GM23338 (cell line): Measurements from ENCODE around the gene PIK3C3. TPM values are rescaled to one million over a fixed set of nuclear protein-coding genes. Genes with fewer than 3 reads are reported as not detected.

Source experiments
- ATAC-seq: fragments of 200-7000 bp; cut with Tn5 transposase; 3 replicates; pipeline ENCODE4 v1.9.1; 2020
- DNase-seq: peaks from one replicate; pipeline ENCODE4 v3.0.0-alpha.2; 2015; ENCODE audit warnings: low spot score
- H2AFZ ChIP-seq: fragments of 200-600 bp; sonication (generic); 2 replicates; pipeline ENCODE4 v1.8.0; 2016; ENCODE audit warnings: antibody characterized with exemption, mild to moderate bottlenecking, moderate library complexity
- H3F3A ChIP-seq: fragments of 200-600 bp; sonication (generic); replicated peaks from 2 replicates; pipeline ENCODE4 v1.8.0; 2017; ENCODE audit warnings: antibody characterized with exemption, mixed run types, low read depth
- H3K27ac ChIP-seq: fragments of 200-600 bp; sonication (generic); 2 replicates; pipeline ENCODE4 v1.6.1; 2016; ENCODE audit warnings: low read depth
- H3K27me3 ChIP-seq: fragments of 200-600 bp; sonication (generic); 2 replicates; pipeline ENCODE4 v1.8.0; 2016; ENCODE audit warnings: mild to moderate bottlenecking, mixed run types, moderate library complexity; ENCODE audit not compliant: insufficient read depth
- H3K36me3 ChIP-seq: fragments of 200-600 bp; sonication (generic); 2 replicates; pipeline ENCODE4 v1.8.0; 2016; ENCODE audit warnings: mild to moderate bottlenecking; ENCODE audit not compliant: insufficient read depth
- H3K4me1 ChIP-seq: fragments of 200-600 bp; sonication (generic); 2 replicates; pipeline ENCODE4 v1.8.0; 2016; ENCODE audit warnings: mild to moderate bottlenecking, moderate library complexity; ENCODE audit not compliant: insufficient read depth
- H3K4me2 ChIP-seq: fragments of 200-600 bp; sonication (generic); 2 replicates; pipeline ENCODE4 v1.7.1; 2017; ENCODE audit warnings: mixed run types
- H3K4me3 ChIP-seq: fragments of 200-600 bp; sonication (generic); 2 replicates; pipeline ENCODE4 v1.6.1; 2016; ENCODE audit warnings: mixed run types
- H3K79me2 ChIP-seq: fragments of 200-600 bp; sonication (generic); replicated peaks from 2 replicates; pipeline ENCODE4 v1.8.0; 2017; ENCODE audit warnings: mild to moderate bottlenecking; ENCODE audit not compliant: insufficient read depth
- H3K9me2 ChIP-seq: fragments of 200-600 bp; sonication (generic); 2 replicates; pipeline ENCODE4 v1.8.0; 2017; ENCODE audit not compliant: insufficient read depth
- H4K20me1 ChIP-seq: fragments of 200-600 bp; sonication (generic); replicated peaks from 2 replicates; pipeline ENCODE4 v1.8.0; 2017; ENCODE audit warnings: mild to moderate bottlenecking; ENCODE audit not compliant: insufficient read depth
- H3K27ac Mint-ChIP-seq: 2 replicates; pipeline ENCODE4 v1.8.0; 2020; ENCODE audit warnings: inconsistent platforms, mild to moderate bottlenecking, moderate library complexity, mixed read lengths
- H3K27me3 Mint-ChIP-seq: 3 replicates; pipeline ENCODE4 v1.8.0; 2022; ENCODE audit warnings: low read depth, mild to moderate bottlenecking, moderate library complexity, mixed read lengths, inconsistent platforms; ENCODE audit not compliant: insufficient read depth, poor library complexity
- H3K36me3 Mint-ChIP-seq: 3 replicates; pipeline ENCODE4 v1.8.0; 2021; ENCODE audit warnings: low read depth, mild to moderate bottlenecking, inconsistent platforms, moderate library complexity, mixed read lengths
- H3K4me1 Mint-ChIP-seq: 3 replicates; pipeline ENCODE4 v1.8.0; 2020; ENCODE audit warnings: mild to moderate bottlenecking, inconsistent platforms, mixed read lengths
- H3K4me3 Mint-ChIP-seq: 3 replicates; pipeline ENCODE4 v1.8.0; 2021; ENCODE audit warnings: moderate library complexity, mild to moderate bottlenecking, inconsistent platforms, mixed read lengths
- H3K9me3 Mint-ChIP-seq: 3 replicates; pipeline ENCODE4 v1.8.0; 2020; ENCODE audit warnings: moderate library complexity, mild to moderate bottlenecking, inconsistent platforms, mixed read lengths
- CREB1 ChIP-seq: fragments of 250-450 bp; sonication (Bioruptor Pico); IDR thresholded peaks from 2 replicates; pipeline ENCODE4 v1.5.0; 2020; ENCODE audit warnings: low read depth, mild to moderate bottlenecking, moderate library complexity
- EZH2 ChIP-seq: fragments of 200-600 bp; sonication (generic); IDR thresholded peaks from one replicate; pipeline ENCODE4 v1.8.0; 2017; ENCODE audit warnings: antibody characterized with exemption, mild to moderate bottlenecking, low read depth; ENCODE audit not compliant: unreplicated experiment
- EZH2phosphoT487 ChIP-seq: fragments of 200-600 bp; sonication (generic); IDR thresholded peaks from one replicate; pipeline ENCODE4 v1.8.1; 2018; ENCODE audit warnings: antibody characterized with exemption; ENCODE audit not compliant: unreplicated experiment
- JUNB ChIP-seq: IDR thresholded peaks from one replicate; pipeline ENCODE4 v1.6.1; 2016; ENCODE audit warnings: antibody characterized with exemption; ENCODE audit not compliant: unreplicated experiment
- NANOG ChIP-seq: IDR thresholded peaks from 2 replicates; pipeline ENCODE4 v1.6.1; 2016; ENCODE audit warnings: antibody characterized with exemption, borderline replicate concordance
- POLR2AphosphoS5 ChIP-seq: IDR thresholded peaks from 2 replicates; pipeline ENCODE4 v1.6.1; 2016; ENCODE audit warnings: antibody characterized with exemption, low read depth
- ZNF114 ChIP-seq: fragments of 250-450 bp; sonication (Bioruptor Pico); IDR thresholded peaks from 2 replicates; pipeline ENCODE4 v1.5.0; 2020; ENCODE audit warnings: mild to moderate bottlenecking, moderate library complexity
- ZNF331 ChIP-seq: fragments of 250-450 bp; sonication (Bioruptor Pico); IDR thresholded peaks from 2 replicates; pipeline ENCODE4 v1.5.0; 2020; ENCODE audit warnings: low read depth, mild to moderate bottlenecking, moderate library complexity
- polyA plus RNA-seq: library from polyadenylated mRNA; unstranded; fragments of >200 nt; fragmentation: Nextera tagmentation; extraction: Ambion mirVana; gene quantifications from 2 replicates; pipeline ENCODE4 v1.2.1, GENCODE V29; 2016
- total RNA-seq: library from RNA; depleted of rRNA; stranded (reverse); fragments of >200 nt; shearing (Covaris generic); gene quantifications from 2 replicates; pipeline ENCODE4 v1.2.3, GENCODE V29; 2014
- TF ChIP-seq, protein P1 (sequence below): IDR thresholded peaks from one replicate; pipeline ENCODE4 v1.6.1; 2018; ENCODE audit warnings: antibody characterized with exemption; ENCODE audit not compliant: unreplicated experiment

Gene PIK3C3
- total and polyA plus RNA-seq, 2 experiments from 2014 or later = 25.9 to 35.4 TPM

DNA sequence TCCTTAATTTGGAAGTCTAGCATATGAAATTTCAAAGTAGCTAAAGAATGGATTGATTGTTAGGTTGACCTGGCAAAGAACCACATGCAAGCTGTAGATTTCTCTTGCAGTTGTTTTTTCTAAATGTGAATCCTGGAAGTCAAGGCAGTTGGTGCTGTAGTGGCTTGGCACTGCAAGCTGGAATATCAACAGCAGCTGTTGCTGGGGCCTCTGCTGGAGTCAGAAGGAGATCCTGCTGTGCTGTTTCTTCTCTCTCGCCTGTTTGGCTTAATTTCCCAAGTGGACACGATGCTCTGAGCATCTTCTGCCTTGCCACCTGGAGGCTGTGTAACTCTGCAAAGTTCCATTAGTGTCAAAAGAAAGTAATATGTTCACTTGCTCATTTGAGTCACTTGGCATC is 12.6 kb downstream of the PIK3C3 start:
- H3K27ac Mint-ChIP-seq = no peak overlapping the region
- no peaks in the 10 kb centered on the region for H3F3A ChIP-seq
- TF ChIP-seq EZH2phosphoT487 = no peak
- no peak for TF ChIP-seq ZNF331
- peaks cover 14% of the 10 kb centered on the region; the same call in 1 of the 2 replicates for H3K36me3 ChIP-seq
- no peaks in the 10 kb centered on the region for H3K27me3 ChIP-seq
- H3K4me1 Mint-ChIP-seq = no peaks in the 10 kb centered on the region
- H3K4me3 ChIP-seq = no peak overlapping the region
- no peak overlapping the region for H3K4me2 ChIP-seq
- H4K20me1 ChIP-seq = peaks cover 11% of the 10 kb centered on the region; the same call in 1 of the 2 replicates
- no peak overlapping the region for H3K27ac ChIP-seq
- DNase-seq (no peak), ATAC-seq (no peak)
- no peak overlapping the region for H3K4me3 Mint-ChIP-seq
- peaks cover 42% of the 10 kb centered on the region for H3K79me2 ChIP-seq
- H3K9me3 Mint-ChIP-seq = no peaks in the 10 kb centered on the region
- H3K36me3 Mint-ChIP-seq = peaks cover 16% of the 10 kb centered on the region
- no peak overlapping the region for H2AFZ ChIP-seq
- H3K27me3 Mint-ChIP-seq = no peaks in the 10 kb centered on the region
- no peaks in the 10 kb centered on the region for H3K9me2 ChIP-seq
- no peaks in the 10 kb centered on the region for H3K4me1 ChIP-seq

DNA sequence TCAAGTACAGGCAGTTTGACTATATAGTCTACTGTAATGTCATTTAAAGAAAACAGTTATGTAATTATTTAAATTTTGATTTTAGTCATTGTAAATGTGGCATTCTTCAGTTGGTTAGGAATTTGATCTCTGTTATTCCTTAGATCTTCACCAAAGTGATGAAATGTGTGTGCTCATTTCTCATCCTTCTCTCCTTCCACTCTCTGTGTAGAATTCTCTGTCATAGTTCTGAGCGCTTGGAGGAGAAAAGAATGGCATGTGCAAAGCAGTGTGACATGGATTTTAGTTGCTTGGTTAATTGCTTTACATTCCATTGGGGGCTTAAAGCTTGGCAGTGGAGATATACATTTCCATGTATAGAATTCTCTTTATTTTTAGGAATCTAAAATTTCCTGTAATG is 14.8 kb downstream of the PIK3C3 start:
- no peak for ATAC-seq

DNA sequence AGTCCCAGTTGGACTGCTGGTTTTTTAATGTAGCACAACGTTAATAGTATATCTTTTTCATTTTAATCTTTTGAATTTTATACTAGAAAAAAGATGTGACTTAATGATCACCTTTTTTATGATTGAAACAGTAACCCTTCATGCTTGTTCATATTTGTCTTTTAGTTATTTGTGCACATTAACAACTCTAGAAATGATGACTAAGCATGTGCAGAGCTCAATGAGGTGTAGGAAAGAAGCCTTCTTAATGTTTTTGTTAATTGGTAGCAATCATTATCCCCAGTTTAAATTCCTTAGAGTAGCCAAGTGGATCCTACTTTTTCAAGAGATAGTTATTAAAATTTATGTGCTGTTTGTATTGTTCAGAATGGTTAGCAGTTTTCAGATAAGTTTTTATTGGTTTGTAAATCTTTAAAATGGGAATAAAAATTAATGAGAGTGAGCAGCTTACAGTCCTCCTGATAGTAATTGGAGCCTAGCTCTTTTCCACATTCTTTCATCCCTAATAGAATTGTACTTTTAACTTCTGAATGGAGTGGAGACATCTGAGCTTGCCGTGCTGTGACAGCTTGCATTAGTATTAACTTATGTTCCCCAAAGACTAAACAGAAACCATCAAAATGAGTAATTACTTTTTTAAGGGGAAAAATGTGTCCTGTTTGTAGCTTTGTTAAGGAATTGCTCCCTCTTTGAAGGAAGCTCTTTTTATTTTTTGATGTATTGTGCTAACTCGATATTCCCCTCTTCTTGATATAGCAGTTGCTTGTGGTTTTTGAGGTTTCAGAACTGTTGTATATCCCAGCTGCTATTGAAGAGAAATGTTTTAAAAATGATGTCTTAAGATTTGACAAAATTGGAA is 17.3 kb downstream of the PIK3C3 start:
- Histone ChIP-seq H3K9me2 (no peaks in the 10 kb centered on the region), H2AFZ (no peak overlapping the region), H3K79me2 (peaks cover 14% of the 10 kb centered on the region; the same call in 1 of the 2 replicates), H3F3A (no peaks in the 10 kb centered on the region), H3K4me3 (no peak overlapping the region), H3K27me3 (no peaks in the 10 kb centered on the region), H3K27ac (no peak overlapping the region), H3K36me3 (peaks cover 9% of the 10 kb centered on the region; the same call in 1 of the 2 replicates), H3K4me1 (no peaks in the 10 kb centered on the region), H3K4me2 (no peak overlapping the region), H4K20me1 (no peaks in the 10 kb centered on the region)
- no peak overlapping the region for H3K27ac Mint-ChIP-seq
- no peaks in the 10 kb centered on the region for H3K27me3 Mint-ChIP-seq
- DNase-seq (no peak), ATAC-seq (no peak)
- H3K36me3 Mint-ChIP-seq = peaks cover 12% of the 10 kb centered on the region
- no peaks in the 10 kb centered on the region for H3K9me3 Mint-ChIP-seq
- no peaks in the 10 kb centered on the region for H3K4me1 Mint-ChIP-seq
- no peak overlapping the region for H3K4me3 Mint-ChIP-seq
- TF ChIP-seq ZNF114 (CRISPR knock-in tag) = no peak
- TF ChIP-seq, protein P1, sequence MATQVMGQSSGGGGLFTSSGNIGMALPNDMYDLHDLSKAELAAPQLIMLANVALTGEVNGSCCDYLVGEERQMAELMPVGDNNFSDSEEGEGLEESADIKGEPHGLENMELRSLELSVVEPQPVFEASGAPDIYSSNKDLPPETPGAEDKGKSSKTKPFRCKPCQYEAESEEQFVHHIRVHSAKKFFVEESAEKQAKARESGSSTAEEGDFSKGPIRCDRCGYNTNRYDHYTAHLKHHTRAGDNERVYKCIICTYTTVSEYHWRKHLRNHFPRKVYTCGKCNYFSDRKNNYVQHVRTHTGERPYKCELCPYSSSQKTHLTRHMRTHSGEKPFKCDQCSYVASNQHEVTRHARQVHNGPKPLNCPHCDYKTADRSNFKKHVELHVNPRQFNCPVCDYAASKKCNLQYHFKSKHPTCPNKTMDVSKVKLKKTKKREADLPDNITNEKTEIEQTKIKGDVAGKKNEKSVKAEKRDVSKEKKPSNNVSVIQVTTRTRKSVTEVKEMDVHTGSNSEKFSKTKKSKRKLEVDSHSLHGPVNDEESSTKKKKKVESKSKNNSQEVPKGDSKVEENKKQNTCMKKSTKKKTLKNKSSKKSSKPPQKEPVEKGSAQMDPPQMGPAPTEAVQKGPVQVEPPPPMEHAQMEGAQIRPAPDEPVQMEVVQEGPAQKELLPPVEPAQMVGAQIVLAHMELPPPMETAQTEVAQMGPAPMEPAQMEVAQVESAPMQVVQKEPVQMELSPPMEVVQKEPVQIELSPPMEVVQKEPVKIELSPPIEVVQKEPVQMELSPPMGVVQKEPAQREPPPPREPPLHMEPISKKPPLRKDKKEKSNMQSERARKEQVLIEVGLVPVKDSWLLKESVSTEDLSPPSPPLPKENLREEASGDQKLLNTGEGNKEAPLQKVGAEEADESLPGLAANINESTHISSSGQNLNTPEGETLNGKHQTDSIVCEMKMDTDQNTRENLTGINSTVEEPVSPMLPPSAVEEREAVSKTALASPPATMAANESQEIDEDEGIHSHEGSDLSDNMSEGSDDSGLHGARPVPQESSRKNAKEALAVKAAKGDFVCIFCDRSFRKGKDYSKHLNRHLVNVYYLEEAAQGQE = no peak
- TF ChIP-seq CREB1 (CRISPR knock-in tag) = no peak
- TF ChIP-seq POLR2AphosphoS5 = no peak
- TF ChIP-seq JUNB = no peak
- TF ChIP-seq NANOG = no peak
- no peak for TF ChIP-seq EZH2
- TF ChIP-seq ZNF331 = no peak
- TF ChIP-seq EZH2phosphoT487 = no peak

More for the DNA sequence above, 14.8 kb downstream of the PIK3C3 start:
- Histone ChIP-seq H3K27ac (no peak overlapping the region), H3K79me2 (peaks cover 26% of the 10 kb centered on the region; the same call in 1 of the 2 replicates), H3F3A (no peaks in the 10 kb centered on the region), H3K4me3 (no peak overlapping the region), H3K9me2 (no peaks in the 10 kb centered on the region), H3K36me3 (peaks cover 9% of the 10 kb centered on the region; the same call in 1 of the 2 replicates), H2AFZ (no peak overlapping the region), H3K4me1 (no peaks in the 10 kb centered on the region), H3K27me3 (no peaks in the 10 kb centered on the region), H3K4me2 (no peak overlapping the region), H4K20me1 (no peaks in the 10 kb centered on the region)
- Mint-ChIP-seq H3K27ac (no peak overlapping the region), H3K36me3 (peaks cover 12% of the 10 kb centered on the region), H3K4me1 (no peaks in the 10 kb centered on the region), H3K9me3 (no peaks in the 10 kb centered on the region), H3K27me3 (no peaks in the 10 kb centered on the region), H3K4me3 (no peak overlapping the region)
- DNase-seq = no peak
- TF ChIP-seq CREB1 (CRISPR knock-in tag) = no peak
